ENCODE data around the gene MUC15. TPM values are rescaled to one million over a fixed set of nuclear protein-coding genes. Genes with fewer than 3 reads are reported as not detected.

MUC15 gene
- total RNA-seq, result 8.3 TPM

DNA sequence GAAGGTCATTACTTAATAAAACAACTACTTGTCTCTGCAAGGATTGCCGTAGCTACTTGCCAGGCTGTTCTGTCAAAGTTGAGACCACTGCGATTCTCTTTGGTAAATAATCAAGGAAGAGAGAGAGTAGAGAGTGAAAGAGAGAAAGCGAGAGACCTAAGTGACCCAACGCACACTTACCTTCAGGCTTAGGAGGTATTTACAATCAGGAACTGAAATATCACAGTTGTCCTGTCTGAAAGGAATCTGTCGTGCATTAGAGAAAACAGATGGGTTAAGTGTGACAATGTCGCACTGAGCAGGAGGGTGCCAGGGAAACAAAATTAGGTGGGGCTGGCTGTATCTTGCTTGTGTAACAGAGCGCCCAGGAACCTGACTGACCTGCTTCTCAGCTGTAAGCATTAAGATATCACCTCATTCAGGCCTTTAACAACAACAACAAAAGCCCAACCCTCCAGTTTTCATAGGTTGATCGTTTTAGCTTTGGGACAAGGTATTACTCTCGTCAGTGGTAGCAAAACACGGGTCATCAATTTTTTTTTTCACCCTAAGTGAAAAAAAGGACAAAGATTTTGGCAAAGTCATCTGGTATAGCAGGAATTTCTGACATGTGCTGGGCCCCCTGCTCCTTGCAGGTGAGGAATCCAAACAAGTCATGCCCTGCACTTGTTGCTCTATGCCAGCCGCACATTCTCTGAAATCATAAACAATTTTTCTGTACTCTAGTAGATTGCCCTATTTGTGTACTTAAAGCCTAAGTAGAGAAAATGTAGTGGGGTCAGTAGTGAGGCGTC lies at the start of gene MUC15:
TSS of gene MUC15 (minus strand) at position 403 of the 794 bp plus-strand sequence. CDS start 5,169 bp downstream, outside the sequence.
- intact Hi-C loops (cut with DNase I), result no loop called here
- Histone ChIP-seq H3K27ac (no peak within 1 kb of the TSS), H3K9me3 (no peaks in the 10 kb centered on the region), H3K27me3 (no peaks in the 10 kb centered on the region), H3K4me3 (peak within 1 kb of the TSS in 1 of 2 donors; percentile 23), H3K4me1 (no peaks in the 10 kb centered on the region), H3K36me3 (no peaks in the 10 kb centered on the region)
- no peak for TF ChIP-seq POLR2A (IDR thresholded peaks at IDR 0.05)
- no peak for TF ChIP-seq CTCF (IDR thresholded peaks at IDR 0.05)
- TF ChIP-seq POLR2AphosphoS5 (IDR thresholded peaks at IDR 0.05; ENCODE audit: insufficient read depth in 1 of 2, low read depth in 1 of 2), result no peak
- no peak for DNase-seq (ENCODE audit: extremely low spot score in 2 of 2)

DNA sequence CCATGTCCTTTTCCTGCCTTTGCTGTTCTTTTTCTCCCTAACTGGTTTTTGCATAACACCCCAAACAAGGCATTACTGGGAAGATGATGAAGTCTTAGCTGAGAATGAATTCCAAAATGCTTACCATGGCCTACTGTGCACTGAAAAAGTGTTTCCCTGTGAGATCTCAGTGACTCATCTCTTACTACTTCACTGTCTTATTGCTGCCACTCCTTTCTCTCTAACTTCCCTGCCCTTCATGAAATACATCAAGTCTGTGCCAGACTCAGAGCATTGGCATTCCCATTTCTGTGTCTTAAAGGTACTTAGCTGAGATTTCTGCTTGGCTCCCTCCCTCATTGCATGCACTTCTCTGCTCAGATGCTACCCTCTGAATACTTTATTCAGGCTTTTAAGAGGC lies 49.1 kb upstream of the MUC15 start:
- Histone ChIP-seq H3K36me3 (no peaks in the 10 kb centered on the region), H3K4me1 (no peaks in the 10 kb centered on the region), H3K9me3 (no peaks in the 10 kb centered on the region), H3K4me3 (no peak overlapping the region), H3K27ac (no peak overlapping the region), H3K27me3 (no peaks in the 10 kb centered on the region)
- TF ChIP-seq POLR2A (IDR thresholded peaks at IDR 0.05) (no peak), POLR2AphosphoS5 (IDR thresholded peaks at IDR 0.05; ENCODE audit: insufficient read depth in 1 of 2, low read depth in 1 of 2) (peak in 1 of 2 donors; percentile 14), CTCF (IDR thresholded peaks at IDR 0.05) (no peak)
- DNase-seq (ENCODE audit: extremely low spot score in 2 of 2), result no peak
- intact Hi-C loops (cut with DNase I), result no loop called here

DNA sequence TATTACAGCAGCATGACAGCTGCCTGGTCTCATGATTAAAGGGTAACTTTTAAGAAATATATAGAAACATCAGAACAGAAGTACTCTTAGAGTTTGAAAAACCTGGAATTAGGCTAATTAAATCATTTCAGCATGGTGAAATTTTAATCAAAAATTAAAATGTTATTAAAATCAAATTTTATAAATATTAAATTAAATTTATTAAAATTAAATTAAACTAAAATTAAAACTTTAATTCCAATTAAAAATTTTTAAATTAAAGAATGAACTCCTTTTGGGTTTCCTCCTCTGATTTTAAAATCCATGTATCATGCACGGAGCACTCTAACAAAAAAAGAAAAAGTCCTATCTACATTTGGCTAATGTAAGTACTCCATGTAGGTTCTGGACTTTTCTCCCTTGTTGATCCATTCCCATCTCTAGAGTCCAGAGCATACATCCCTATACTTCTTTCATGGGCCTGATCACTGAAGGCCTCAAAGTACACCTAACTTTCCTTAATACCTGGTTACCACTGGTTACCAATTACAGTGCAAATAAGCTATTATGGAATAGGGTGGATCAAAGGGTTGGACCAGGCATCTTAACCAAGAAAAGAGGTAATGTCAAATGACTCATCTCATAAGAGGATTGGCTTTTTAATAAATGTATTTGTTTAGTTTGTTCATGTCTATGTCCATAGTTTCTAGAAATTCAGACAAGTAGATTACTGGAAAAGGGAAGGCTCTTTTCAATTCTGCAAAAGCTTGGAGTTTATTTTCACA lies 48.4 kb upstream of the MUC15 start:
- H3K27me3 ChIP-seq, result no peaks in the 10 kb centered on the region
- intact Hi-C loops (cut with DNase I), result no loop called here
- H3K9me3 ChIP-seq, result no peaks in the 10 kb centered on the region
- no peaks in the 10 kb centered on the region for H3K36me3 ChIP-seq
- H3K4me1 ChIP-seq, result no peaks in the 10 kb centered on the region
- no peak overlapping the region for H3K27ac ChIP-seq
- no peak for DNase-seq (ENCODE audit: extremely low spot score in 2 of 2)
- TF ChIP-seq POLR2A (IDR thresholded peaks at IDR 0.05), result no peak
- TF ChIP-seq CTCF (IDR thresholded peaks at IDR 0.05), result no peak
- no peak for TF ChIP-seq POLR2AphosphoS5 (IDR thresholded peaks at IDR 0.05; ENCODE audit: insufficient read depth in 1 of 2, low read depth in 1 of 2)
- H3K4me3 ChIP-seq, result no peak overlapping the region

GRCh38 chr11:26618441-26618840 lies 46.4 kb upstream of the MUC15 start:
- H3K4me1 ChIP-seq, result no peaks in the 10 kb centered on the region
- H3K9me3 ChIP-seq, result no peaks in the 10 kb centered on the region
- no peak for TF ChIP-seq POLR2AphosphoS5 (IDR thresholded peaks at IDR 0.05; ENCODE audit: insufficient read depth in 1 of 2, low read depth in 1 of 2)
- intact Hi-C loops (cut with DNase I), result no loop called here
- no peak overlapping the region for H3K4me3 ChIP-seq
- no peaks in the 10 kb centered on the region for H3K36me3 ChIP-seq
- no peaks in the 10 kb centered on the region for H3K27me3 ChIP-seq
- no peak overlapping the region for H3K27ac ChIP-seq
- DNase-seq (ENCODE audit: extremely low spot score in 2 of 2), result no peak

DNA sequence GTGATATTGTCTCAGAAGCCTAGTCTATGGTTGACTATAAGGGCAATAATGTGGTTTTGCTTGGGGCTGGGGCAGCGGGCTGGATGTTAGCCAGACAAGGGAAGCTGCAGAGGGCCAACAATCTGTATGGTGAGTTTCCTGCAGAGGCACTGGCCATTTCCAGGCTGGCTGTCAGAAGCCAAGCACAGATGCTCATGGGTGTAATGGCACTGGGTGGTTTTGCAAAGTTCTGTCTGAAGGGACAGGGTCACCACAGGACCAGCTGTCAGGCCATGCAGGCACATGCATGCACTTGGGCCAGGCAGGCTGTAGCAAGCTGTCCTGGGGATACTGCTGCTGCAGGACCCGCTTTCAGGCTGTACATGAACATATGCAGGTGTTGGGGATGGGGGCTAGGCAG lies 41.7 kb upstream of the MUC15 start:
- no peaks in the 10 kb centered on the region for H3K4me1 ChIP-seq
- H3K36me3 ChIP-seq, result no peaks in the 10 kb centered on the region
- TF ChIP-seq POLR2A (IDR thresholded peaks at IDR 0.05), result no peak
- no peak for TF ChIP-seq CTCF (IDR thresholded peaks at IDR 0.05)
- no peak for TF ChIP-seq POLR2AphosphoS5 (IDR thresholded peaks at IDR 0.05; ENCODE audit: insufficient read depth in 1 of 2, low read depth in 1 of 2)
- no peak overlapping the region for H3K27ac ChIP-seq
- H3K27me3 ChIP-seq, result no peaks in the 10 kb centered on the region
- intact Hi-C loops (cut with DNase I), result no loop called here
- no peak overlapping the region for H3K4me3 ChIP-seq
- no peak for DNase-seq (ENCODE audit: extremely low spot score in 2 of 2)
- H3K9me3 ChIP-seq, result no peaks in the 10 kb centered on the region

Measured in vagina (tissue), 2 donors.